ENCODE results near the gene ZNRF1. TPM values are rescaled to one million over a fixed set of nuclear protein-coding genes. Genes with fewer than 3 reads are reported as not detected.
A peak's percentile ranks its signal among the peaks of the same experiment; 100 is the strongest.

Gene ZNRF1
- total and polyA plus RNA-seq, 2 of the 8 experiments (the other 6 are each of a cell fraction or from before 2014, with no cell fraction given): 33.5 to 52.9 TPM

- Histone ChIP-seq H3K27me3 (replicated peaks in 1 of 4; ENCODE audit: control insufficient read depth in 3 of 4, extremely low read depth in 1 of 4, insufficient read depth in 3 of 4, low read length in 3 of 4) (no peaks in the 10 kb centered on the region), H2BK5ac (ENCODE audit: low read depth, low read length) (no peak overlapping the region), H3K56ac (replicated peaks; ENCODE audit: insufficient read length, low read depth, low read length) (no peak overlapping the region), H2BK20ac (ENCODE audit: low read length) (no peak overlapping the region), H3K4me1 (replicated peaks in 1 of 4; ENCODE audit: control insufficient read depth in 3 of 4, insufficient read depth in 4 of 4, low read length in 3 of 4) (peaks cover 10 to 24% (median 14%) of the 10 kb centered on the region in 4 experiments), H3K4ac (replicated peaks; ENCODE audit: insufficient read length, low read depth, low read length) (no peak overlapping the region), H2AFZ (ENCODE audit: low read length) (no peak overlapping the region), H2BK12ac (ENCODE audit: low read depth, low read length) (no peak overlapping the region), H3K36me3 (ENCODE audit: control insufficient read depth in 2 of 4, insufficient read depth in 4 of 4, low read length in 3 of 4) (no peaks in the 10 kb centered on the region), H2BK120ac (replicated peaks; ENCODE audit: low read depth, low read length) (no peak overlapping the region), H4K20me1 (replicated peaks in 1 of 2; ENCODE audit: control insufficient read depth in 1 of 2, insufficient read depth in 2 of 2, low read length in 2 of 2) (peaks cover 6 to 15% of the 10 kb centered on the region in 2 experiments), H3K23ac (ENCODE audit: insufficient read length) (no peak overlapping the region), H3K14ac (ENCODE audit: insufficient read length) (no peak overlapping the region), H4K91ac (replicated peaks; ENCODE audit: insufficient read length, low read length) (no peak overlapping the region), H2BK15ac (ENCODE audit: low read length) (no peak overlapping the region), H3K9ac (replicated peaks in 1 of 4; ENCODE audit: extremely low read depth in 1 of 4, low read depth in 3 of 4, low read length in 3 of 4) (no peak overlapping the region), H3K27ac (ENCODE audit: low read depth, low read length) (no peak overlapping the region), H3K4me2 (ENCODE audit: insufficient read depth in 1 of 2, low read depth in 2 of 2, low read length in 2 of 2) (no peak overlapping the region), H3K4me3 (ENCODE audit: extremely low read depth in 1 of 4, insufficient read depth in 2 of 4, low read depth in 3 of 4, low read length in 4 of 4) (no peak overlapping the region), H4K5ac (ENCODE audit: insufficient read length, low read depth, low read length) (no peak overlapping the region), H2AK5ac (ENCODE audit: low read depth, low read length) (no peak overlapping the region), H3K79me2 (ENCODE audit: control insufficient read depth in 1 of 2, insufficient read depth in 2 of 2, low read length in 2 of 2) (peaks cover 0 to 47% of the 10 kb centered on the region in 2 experiments; a peak in 2 of 4 replicates), H3K79me1 (ENCODE audit: low read depth, low read length) (peaks cover 10% of the 10 kb centered on the region; the same call in 1 of the 2 replicates), H3K18ac (ENCODE audit: extremely low read depth, low read length) (no peak overlapping the region), H3K9me3 (ENCODE audit: insufficient read depth in 2 of 2, low read depth in 1 of 2, low read length in 1 of 2) (no peaks in the 10 kb centered on the region), H3K23me2 (ENCODE audit: low read depth, low read length) (no peaks in the 10 kb centered on the region), H4K8ac (ENCODE audit: extremely low read depth, insufficient read depth, low read length) (no peak overlapping the region)
- 87% methylated on average over 7 of the region's 7 CpGs; no CpG with 5 or more reads in 1 of the 2 experiments for WGBS, 2 experiments (ENCODE audit: extremely low coverage in 1 of 2, insufficient coverage in 1 of 2, insufficient read length in 1 of 2, insufficient replicate concordance in 2 of 2, low coverage in 1 of 2, low lambda C conversion rate in 2 of 2, missing lambda C conversion rate in 1 of 2)
- TF ChIP-seq SUZ12 (IDR thresholded peaks at IDR 0.05; ENCODE audit: low read length): no peak
- no peak for TF ChIP-seq RAD21 (IDR thresholded peaks at IDR 0.05 in 1 of 2, conservative IDR thresholded peaks at IDR 0.05 in 1 of 2; ENCODE audit: low read depth in 2 of 2, low read length in 2 of 2)
- 0 out of 2 replicates have a peak, but pooled peaks have one; percentile 34 for TF ChIP-seq TBP (IDR thresholded peaks at IDR 0.05; ENCODE audit: low read depth, low read length)
- peak; percentile 20; the same call in 1 of the 2 replicates for TF ChIP-seq YY1 (IDR thresholded peaks at IDR 0.05; ENCODE audit: low read depth, low read length)
- no peak for DNase-seq (ENCODE audit: low read depth in 1 of 2, low spot score in 2 of 2)
- CTCF ChIA-PET (ENCODE audit: partially characterized antibody): interaction anchor here (0.5 to 13.7 kb wide), 5 partner anchors 17 to 258 kb away, joined by 3 to 90 read pairs (median 3); no protein-coding TSS in a partner anchor
- no peak for FAIRE-seq
- POLR2A ChIA-PET (ENCODE audit: partially characterized antibody): interaction anchor here (0.6 to 0.9 kb wide), 2 partner anchors 85 to 102 kb away, joined by 3 read pairs; no protein-coding TSS in a partner anchor
These were observed 94.0 kb downstream of the ZNRF1 start for GRCh38 chr16:75092777-75093176.

Data from H1 (cell line).